K562 (cell line): Measurements from ENCODE around the gene C9. TPM values are rescaled to one million over a fixed set of nuclear protein-coding genes. Genes with fewer than 3 reads are reported as not detected.

Experiments
- ATAC-seq: fragments of 200-7000 bp; cut with Tn5 transposase; 3 replicates; pipeline ENCODE4 v1.9.1; 2020; ENCODE audit warnings: moderate library complexity
- BruUV-seq: library from RNA; stranded (reverse); fragments of 400-500 nt; replicated peaks from 2 replicates; lab custom pipeline; 2021; lab: Mats Ljungman, UMichigan
- CTCF ChIA-PET: fragments of 300-600 bp; formaldehyde crosslinking; extraction: SDS; loops from one replicate; lab custom pipeline; 2021; ENCODE audit warnings: low intra/inter-chr PET ratio; lab: Yijun Ruan, JAX
- POLR2A ChIA-PET: fragments of 300-600, 350-650 bp; sonication (Branson Sonifier 250); formaldehyde crosslinking; extraction: SDS; loops from one replicate; lab custom pipeline; 2021; ENCODE audit warnings: antibody characterized with exemption, inconsistent platforms; lab: Yijun Ruan, JAX
- DNase-seq, 4 experiments: peaks; one replicate each; pipeline versions ENCODE4 v3.0.0 to v3.0.0-alpha.2; 2011 to 2018; ENCODE audit warnings: low spot score in 3 of 4, mixed read lengths in 3 of 4; ENCODE audit errors: extremely low read depth in 1 of 4
- FAIRE-seq: peaks from 2 replicates; lab custom pipeline; 2011; peaks lifted over from hg19 to GRCh38; lab: Jason Lieb, UNC
- H2AFZ ChIP-seq: 2 replicates; pipeline ENCODE4 v1.6.0; 2011; ENCODE audit warnings: low read depth, low read length, control low read depth, inconsistent platforms
- H3K27ac ChIP-seq: fragments of 200-600 bp; 3 replicates; pipeline ENCODE4 v1.8.0; 2011; ENCODE audit warnings: low read depth, mild to moderate bottlenecking, control low read depth, inconsistent platforms, low read length, moderate library complexity, mixed read lengths; ENCODE audit errors: extremely low read depth
- H3K27me3 ChIP-seq, 2 experiments: fragments of 300-600 bp in 1 of 2; 2 replicates in 1 of 2; 3 replicates in 1 of 2; pipeline versions ENCODE4 v1.6.0 to v1.8.0; 2011; ENCODE audit warnings: inconsistent platforms in 2 of 2, low read length in 2 of 2, mild to moderate bottlenecking in 1 of 2, mixed read lengths in 1 of 2, moderate library complexity in 1 of 2; ENCODE audit not compliant: control insufficient read depth in 2 of 2, insufficient read depth in 2 of 2
- H3K36me3 ChIP-seq: fragments of 300-600 bp; 3 replicates; pipeline ENCODE4 v1.8.0; 2011; ENCODE audit warnings: mild to moderate bottlenecking, low read length, inconsistent platforms; ENCODE audit not compliant: control insufficient read depth, insufficient read depth
- H3K4me1 ChIP-seq, 2 experiments: fragments of 200-600 bp in 1 of 2; replicated peaks in 1 of 2; 2 replicates in 1 of 2; 3 replicates in 1 of 2; pipeline versions ENCODE4 v1.5.1 to v1.8.0; 2011; ENCODE audit warnings: inconsistent platforms in 2 of 2, low read length in 2 of 2, mild to moderate bottlenecking in 1 of 2, mixed read lengths in 1 of 2, moderate library complexity in 1 of 2; ENCODE audit not compliant: control insufficient read depth in 2 of 2, insufficient read depth in 2 of 2
- H3K4me2 ChIP-seq: 2 replicates; pipeline ENCODE4 v1.6.1; 2011; ENCODE audit warnings: low read length, control low read depth, inconsistent platforms, mixed read lengths; ENCODE audit not compliant: insufficient read depth
- H3K4me3 ChIP-seq: fragments of 200-600 bp; sonication (generic), shearing (Covaris generic); 2 replicates; pipeline ENCODE4 v1.5.1; 2016; ENCODE audit warnings: control low read depth, inconsistent platforms
- H3K79me2 ChIP-seq: fragments of 200-600 bp; 3 replicates; pipeline ENCODE4 v1.8.0; 2011; ENCODE audit warnings: low read length, inconsistent platforms; ENCODE audit not compliant: control insufficient read depth, insufficient read depth
- H3K9ac ChIP-seq, 2 experiments: 2 replicates each; pipeline versions ENCODE4 v1.6.0 to v1.6.1; 2011; ENCODE audit warnings: low read depth in 2 of 2, low read length in 2 of 2, control low read depth in 1 of 2, inconsistent platforms in 1 of 2, mild to moderate bottlenecking in 1 of 2, mixed read lengths in 1 of 2; ENCODE audit not compliant: insufficient read depth in 1 of 2
- H3K9me1 ChIP-seq: one replicate; pipeline ENCODE4 v1.6.0; 2011; ENCODE audit warnings: inconsistent platforms, mild to moderate bottlenecking, low read length, moderate library complexity; ENCODE audit not compliant: control insufficient read depth, insufficient read depth
- H3K9me3 ChIP-seq: replicated peaks from 2 replicates; pipeline ENCODE4 v1.5.1; 2011; ENCODE audit warnings: low read depth, low read length, inconsistent platforms; ENCODE audit not compliant: control insufficient read depth, insufficient read depth
- H4K20me1 ChIP-seq: replicated peaks from 2 replicates; pipeline ENCODE4 v1.6.1; 2011; ENCODE audit warnings: low read length, inconsistent platforms, mixed read lengths; ENCODE audit not compliant: control insufficient read depth, insufficient read depth
- BCOR ChIP-seq: fragments of 450-650 bp; IDR thresholded peaks from 2 replicates; pipeline ENCODE4 v1.6.1; 2016
- CXXC5 ChIP-seq: fragments of 250-450 bp; sonication (Bioruptor Pico); IDR thresholded peaks from 2 replicates; pipeline ENCODE4 v1.8.0; 2022; ENCODE audit warnings: inconsistent platforms, mild to moderate bottlenecking, moderate library complexity
- ELF4 ChIP-seq: fragments of 450-650 bp; formaldehyde crosslinking; IDR thresholded peaks from 2 replicates; pipeline ENCODE4 v1.4.0; 2022; ENCODE audit warnings: missing genetic modification characterization
- GATAD2A ChIP-seq: fragments of 450-650 bp; IDR thresholded peaks from 2 replicates; pipeline ENCODE4 v1.6.1; 2017
- KLF6 ChIP-seq: fragments of 250-450 bp; sonication (Bioruptor Pico); IDR thresholded peaks from 2 replicates; pipeline ENCODE4 v1.4.0; 2020; ENCODE audit warnings: mild to moderate bottlenecking, moderate library complexity, borderline replicate concordance
- L3MBTL2 ChIP-seq: fragments of 450-650 bp; IDR thresholded peaks from 2 replicates; pipeline ENCODE4 v1.6.1; 2016; ENCODE audit warnings: mild to moderate bottlenecking, moderate library complexity
- PHF21A ChIP-seq: fragments of 450-650 bp; IDR thresholded peaks from 2 replicates; pipeline ENCODE4 v1.6.1; 2017; ENCODE audit warnings: low read depth, borderline replicate concordance
- SMAD1 ChIP-seq: fragments of 150-350 bp; IDR thresholded peaks from 2 replicates; pipeline ENCODE4 v1.6.1; 2014; ENCODE audit warnings: low read length, low read depth; ENCODE audit not compliant: partially characterized antibody
- SMARCA4 ChIP-seq: fragments of 450-650 bp; IDR thresholded peaks from 2 replicates; pipeline ENCODE4 v1.6.1; 2016
- SNAPC5 ChIP-seq: fragments of 250-450 bp; sonication (Bioruptor Pico); IDR thresholded peaks from 2 replicates; pipeline ENCODE4 v1.8.0; 2021; ENCODE audit warnings: moderate library complexity, mild to moderate bottlenecking, inconsistent platforms
- TARDBP ChIP-seq: fragments of 450-650 bp; IDR thresholded peaks from 2 replicates; pipeline ENCODE4 v1.6.1; 2016
- TGIF2 ChIP-seq: sonication (generic); formaldehyde crosslinking; IDR thresholded peaks from 2 replicates; pipeline ENCODE4 v1.8.1; 2022; ENCODE audit warnings: mild to moderate bottlenecking, missing genetic modification reagents, moderate library complexity
- ZMIZ1 ChIP-seq, 2 experiments: fragments of 150-350 bp in 1 of 2; IDR thresholded peaks; 2 replicates each; pipeline ENCODE4 v1.6.1; 2012 to 2016; ENCODE audit warnings: low read depth in 2 of 2, low read length in 2 of 2, mild to moderate bottlenecking in 1 of 2, moderate library complexity in 1 of 2
- ZNF445 ChIP-seq: fragments of 250-450 bp; sonication (Bioruptor Pico); IDR thresholded peaks from 2 replicates; pipeline ENCODE4 v1.4.0; 2020; ENCODE audit warnings: low read depth, mild to moderate bottlenecking, moderate library complexity
- ZNF707 ChIP-seq: fragments of 250-450 bp; sonication (Bioruptor Pico); conservative IDR thresholded peaks from 2 replicates; pipeline ENCODE4 v1.8.0; 2022; ENCODE audit warnings: inconsistent platforms, mild to moderate bottlenecking, moderate library complexity
- WGBS: fragments of 100-300 bp; shearing (Covaris generic); methylation state at CpG from one replicate; pipeline ENCODE4 v1.1.6; 2016; ENCODE audit warnings: low coverage, mixed read lengths; ENCODE audit not compliant: insufficient coverage; ENCODE audit errors: missing lambda C conversion rate; 5-methylcytosine and 5-hydroxymethylcytosine counted together
- in situ Hi-C: fragments of 300-500 bp; cut with MboI; formaldehyde crosslinking; loops from 4 replicates; pipeline ENCODE4 v1.15.0; 2018; ENCODE audit warnings: inconsistent platforms, mixed read lengths
- intact Hi-C: fragments of 100-400 bp; cut with micrococcal nuclease; formaldehyde crosslinking; loops from 2 replicates; pipeline ENCODE4 v1.14.2; 2022
- polyA plus RNA-seq, 8 experiments: library from polyadenylated mRNA; depleted of rRNA in 4 of 8; stranded (reverse) in 5 of 8; unstranded in 3 of 8; fragments of >200 nt; fragmentation: Nextera tagmentation in 2 of 8; fragmentation: Illumina TruSeq in 1 of 8; extraction: Ambion mirVana in 2 of 8; extraction: Trizol in 1 of 8; gene quantifications; 2 replicates each; pipeline versions ENCODE4 v1.2.1 to v1.2.3, GENCODE V29; 2011 to 2014; ENCODE audit warnings: inconsistent platforms in 1 of 8, missing spikeins in 1 of 8
- total RNA-seq, 7 experiments: library from RNA; depleted of rRNA in 6 of 7; stranded (reverse); fragments of >200 nt in 6 of 7; fragmentation: Illumina TruSeq in 2 of 7; extraction: Trizol in 2 of 7; gene quantifications; 2 replicates each; pipeline versions ENCODE4 v1.2.1 to v1.2.3, GENCODE V29; 2011 to 2021; ENCODE audit warnings: low replicate concordance in 1 of 7

Gene C9
- total and polyA plus RNA-seq, 9 of the 15 experiments (the other 6 are each of a cell fraction or from before 2014, with no cell fraction given) = 0.08 to 0.38 TPM; not detected in 7

- TF ChIP-seq KLF6 (CRISPR knock-in tag) (no peak), PHF21A (no peak), ELF4 (CRISPR knock-in tag) (no peak), CXXC5 (CRISPR knock-in tag) (no peak), SNAPC5 (CRISPR knock-in tag) (no peak)
These were observed 10.4 kb downstream of the C9 start (continued) for GRCh38 chr5:39353717-39354399.

- no TSS peak for BruUV-seq
- H3K4me1 ChIP-seq = no peaks in the 10 kb centered on the region
- no peak overlapping the region for H3K4me3 ChIP-seq
- H3K79me2 ChIP-seq = no peaks in the 10 kb centered on the region
- H2AFZ ChIP-seq = no peak overlapping the region
- no peaks in the 10 kb centered on the region for H3K36me3 ChIP-seq
- H3K4me2 ChIP-seq = no peak overlapping the region
- FAIRE-seq = no peak
- no peak overlapping the region for H3K9ac ChIP-seq
- intact Hi-C loops (no loop called here), in situ Hi-C loops (no loop called here)
- no peak for DNase-seq
- no peaks in the 10 kb centered on the region for H4K20me1 ChIP-seq
- CTCF ChIA-PET = no interaction called here
- no peak overlapping the region for H3K27ac ChIP-seq
- no peaks in the 10 kb centered on the region for H3K9me1 ChIP-seq
- TF ChIP-seq ELF4 (CRISPR knock-in tag) (no peak), SMARCA4 (no peak), TGIF2 (CRISPR knock-in tag) (no peak), TARDBP (no peak), L3MBTL2 (no peak), ZNF707 (CRISPR knock-in tag) (no peak), ZNF445 (CRISPR knock-in tag) (no peak), SMAD1 (no peak), ZMIZ1 (IDR thresholded peaks at IDR 0.05; ENCODE audit: low read depth in 2 of 2, low read length in 2 of 2) (no peak), BCOR (no peak), GATAD2A (no peak)
- 0% methylated on average over 1 of the region's 1 CpG for WGBS
- H3K27me3 ChIP-seq = no peaks in the 10 kb centered on the region
- no peak for ATAC-seq
- no peaks in the 10 kb centered on the region for H3K9me3 ChIP-seq
- POLR2A ChIA-PET = interaction anchor here (0.6 to 1.6 kb wide), 3 partner anchors 10 to 1780 kb away, joined by 4 read pairs; no protein-coding TSS in a partner anchor
These were observed 11.3 kb downstream of the C9 start for GRCh38 chr5:39352951-39353350.
